ENCODE results near the gene GABBR2.

DNA sequence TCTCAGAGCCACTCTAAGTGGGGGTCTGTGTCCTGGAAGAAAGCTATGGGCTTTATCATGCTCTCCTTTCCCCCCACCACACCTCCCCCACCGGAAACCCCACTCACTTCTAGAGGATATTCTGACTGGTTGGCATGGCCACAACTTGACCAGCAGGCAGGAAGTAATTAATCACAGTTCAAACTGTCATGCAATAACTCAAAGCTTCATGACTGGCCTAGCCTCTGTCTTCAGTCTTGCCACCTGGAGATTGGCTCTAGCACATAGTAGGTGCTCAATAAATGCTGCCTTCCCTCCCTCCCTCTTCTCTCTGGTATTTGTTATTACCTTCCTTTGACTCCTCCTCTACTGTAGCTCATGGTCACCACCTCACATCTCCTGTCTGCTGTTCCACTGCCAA, 124.7 kb downstream of the GABBR2 start:
- TF ChIP-seq, protein P1, sequence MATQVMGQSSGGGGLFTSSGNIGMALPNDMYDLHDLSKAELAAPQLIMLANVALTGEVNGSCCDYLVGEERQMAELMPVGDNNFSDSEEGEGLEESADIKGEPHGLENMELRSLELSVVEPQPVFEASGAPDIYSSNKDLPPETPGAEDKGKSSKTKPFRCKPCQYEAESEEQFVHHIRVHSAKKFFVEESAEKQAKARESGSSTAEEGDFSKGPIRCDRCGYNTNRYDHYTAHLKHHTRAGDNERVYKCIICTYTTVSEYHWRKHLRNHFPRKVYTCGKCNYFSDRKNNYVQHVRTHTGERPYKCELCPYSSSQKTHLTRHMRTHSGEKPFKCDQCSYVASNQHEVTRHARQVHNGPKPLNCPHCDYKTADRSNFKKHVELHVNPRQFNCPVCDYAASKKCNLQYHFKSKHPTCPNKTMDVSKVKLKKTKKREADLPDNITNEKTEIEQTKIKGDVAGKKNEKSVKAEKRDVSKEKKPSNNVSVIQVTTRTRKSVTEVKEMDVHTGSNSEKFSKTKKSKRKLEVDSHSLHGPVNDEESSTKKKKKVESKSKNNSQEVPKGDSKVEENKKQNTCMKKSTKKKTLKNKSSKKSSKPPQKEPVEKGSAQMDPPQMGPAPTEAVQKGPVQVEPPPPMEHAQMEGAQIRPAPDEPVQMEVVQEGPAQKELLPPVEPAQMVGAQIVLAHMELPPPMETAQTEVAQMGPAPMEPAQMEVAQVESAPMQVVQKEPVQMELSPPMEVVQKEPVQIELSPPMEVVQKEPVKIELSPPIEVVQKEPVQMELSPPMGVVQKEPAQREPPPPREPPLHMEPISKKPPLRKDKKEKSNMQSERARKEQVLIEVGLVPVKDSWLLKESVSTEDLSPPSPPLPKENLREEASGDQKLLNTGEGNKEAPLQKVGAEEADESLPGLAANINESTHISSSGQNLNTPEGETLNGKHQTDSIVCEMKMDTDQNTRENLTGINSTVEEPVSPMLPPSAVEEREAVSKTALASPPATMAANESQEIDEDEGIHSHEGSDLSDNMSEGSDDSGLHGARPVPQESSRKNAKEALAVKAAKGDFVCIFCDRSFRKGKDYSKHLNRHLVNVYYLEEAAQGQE (IDR thresholded peaks at IDR 0.05; ENCODE audit: insufficient read depth in 1 of 2, low read depth in 2 of 2, low read length in 1 of 2), result no peak
- no peak for TF ChIP-seq POLR2AphosphoS5 (IDR thresholded peaks at IDR 0.05; ENCODE audit: low read depth, low read length)
